K562 (cell line): Measurements from ENCODE around the gene BIVM. TPM values are rescaled to one million over a fixed set of nuclear protein-coding genes. Genes with fewer than 3 reads are reported as not detected.

Source experiments
- ATAC-seq: fragments of 200-7000 bp; cut with Tn5 transposase; 3 replicates; pipeline ENCODE4 v1.9.1; 2020; ENCODE audit warnings: moderate library complexity
- BruUV-seq: library from RNA; stranded (reverse); fragments of 400-500 nt; replicated peaks from 2 replicates; lab custom pipeline; 2021; lab: Mats Ljungman, UMichigan
- CTCF ChIA-PET: fragments of 300-600 bp; formaldehyde crosslinking; extraction: SDS; loops from one replicate; lab custom pipeline; 2021; ENCODE audit warnings: low intra/inter-chr PET ratio; lab: Yijun Ruan, JAX
- POLR2A ChIA-PET: fragments of 300-600, 350-650 bp; sonication (Branson Sonifier 250); formaldehyde crosslinking; extraction: SDS; loops from one replicate; lab custom pipeline; 2021; ENCODE audit warnings: antibody characterized with exemption, inconsistent platforms; lab: Yijun Ruan, JAX
- DNase-seq, 4 experiments: peaks; one replicate each; pipeline versions ENCODE4 v3.0.0 to v3.0.0-alpha.2; 2011 to 2018; ENCODE audit warnings: low spot score in 3 of 4, mixed read lengths in 3 of 4; ENCODE audit errors: extremely low read depth in 1 of 4
- FAIRE-seq: peaks from 2 replicates; lab custom pipeline; 2011; peaks lifted over from hg19 to GRCh38; lab: Jason Lieb, UNC
- H2AFZ ChIP-seq: 2 replicates; pipeline ENCODE4 v1.6.0; 2011; ENCODE audit warnings: low read depth, low read length, control low read depth, inconsistent platforms
- H3K27ac ChIP-seq: fragments of 200-600 bp; 3 replicates; pipeline ENCODE4 v1.8.0; 2011; ENCODE audit warnings: low read depth, mild to moderate bottlenecking, control low read depth, inconsistent platforms, low read length, moderate library complexity, mixed read lengths; ENCODE audit errors: extremely low read depth
- H3K27me3 ChIP-seq, 2 experiments: fragments of 300-600 bp in 1 of 2; 2 replicates in 1 of 2; 3 replicates in 1 of 2; pipeline versions ENCODE4 v1.6.0 to v1.8.0; 2011; ENCODE audit warnings: inconsistent platforms in 2 of 2, low read length in 2 of 2, mild to moderate bottlenecking in 1 of 2, mixed read lengths in 1 of 2, moderate library complexity in 1 of 2; ENCODE audit not compliant: control insufficient read depth in 2 of 2, insufficient read depth in 2 of 2
- H3K36me3 ChIP-seq: fragments of 300-600 bp; 3 replicates; pipeline ENCODE4 v1.8.0; 2011; ENCODE audit warnings: mild to moderate bottlenecking, low read length, inconsistent platforms; ENCODE audit not compliant: control insufficient read depth, insufficient read depth
- H3K4me1 ChIP-seq, 2 experiments: fragments of 200-600 bp in 1 of 2; replicated peaks in 1 of 2; 2 replicates in 1 of 2; 3 replicates in 1 of 2; pipeline versions ENCODE4 v1.5.1 to v1.8.0; 2011; ENCODE audit warnings: inconsistent platforms in 2 of 2, low read length in 2 of 2, mild to moderate bottlenecking in 1 of 2, mixed read lengths in 1 of 2, moderate library complexity in 1 of 2; ENCODE audit not compliant: control insufficient read depth in 2 of 2, insufficient read depth in 2 of 2
- H3K4me2 ChIP-seq: 2 replicates; pipeline ENCODE4 v1.6.1; 2011; ENCODE audit warnings: low read length, control low read depth, inconsistent platforms, mixed read lengths; ENCODE audit not compliant: insufficient read depth
- H3K4me3 ChIP-seq: fragments of 200-600 bp; sonication (generic), shearing (Covaris generic); 2 replicates; pipeline ENCODE4 v1.5.1; 2016; ENCODE audit warnings: control low read depth, inconsistent platforms
- H3K79me2 ChIP-seq: fragments of 200-600 bp; 3 replicates; pipeline ENCODE4 v1.8.0; 2011; ENCODE audit warnings: low read length, inconsistent platforms; ENCODE audit not compliant: control insufficient read depth, insufficient read depth
- H3K9ac ChIP-seq, 2 experiments: 2 replicates each; pipeline versions ENCODE4 v1.6.0 to v1.6.1; 2011; ENCODE audit warnings: low read depth in 2 of 2, low read length in 2 of 2, control low read depth in 1 of 2, inconsistent platforms in 1 of 2, mild to moderate bottlenecking in 1 of 2, mixed read lengths in 1 of 2; ENCODE audit not compliant: insufficient read depth in 1 of 2
- H3K9me1 ChIP-seq: one replicate; pipeline ENCODE4 v1.6.0; 2011; ENCODE audit warnings: inconsistent platforms, mild to moderate bottlenecking, low read length, moderate library complexity; ENCODE audit not compliant: control insufficient read depth, insufficient read depth
- H3K9me3 ChIP-seq: replicated peaks from 2 replicates; pipeline ENCODE4 v1.5.1; 2011; ENCODE audit warnings: low read depth, low read length, inconsistent platforms; ENCODE audit not compliant: control insufficient read depth, insufficient read depth
- H4K20me1 ChIP-seq: replicated peaks from 2 replicates; pipeline ENCODE4 v1.6.1; 2011; ENCODE audit warnings: low read length, inconsistent platforms, mixed read lengths; ENCODE audit not compliant: control insufficient read depth, insufficient read depth
- ARHGAP35 ChIP-seq: fragments of 450-650 bp; IDR thresholded peaks from 2 replicates; pipeline ENCODE4 v1.6.1; 2018; ENCODE audit not compliant: partially characterized antibody
- HIVEP1 ChIP-seq: fragments of 250-450 bp; sonication (Bioruptor Pico); IDR thresholded peaks from 2 replicates; pipeline ENCODE4 v1.4.0; 2020; ENCODE audit warnings: mild to moderate bottlenecking
- HLTF ChIP-seq: fragments of 450-650 bp; IDR thresholded peaks from 2 replicates; pipeline ENCODE4 v1.6.1; 2016
- LCOR ChIP-seq: sonication (generic); formaldehyde crosslinking; IDR thresholded peaks from 2 replicates; pipeline ENCODE4 v1.8.0; 2022; ENCODE audit warnings: mild to moderate bottlenecking, missing genetic modification reagents
- MTA1 ChIP-seq: fragments of 450-650 bp; IDR thresholded peaks from 2 replicates; pipeline ENCODE4 v1.6.1; 2017; ENCODE audit warnings: borderline replicate concordance
- MTF1 ChIP-seq: fragments of 250-450 bp; sonication (Bioruptor Pico); IDR thresholded peaks from 2 replicates; pipeline ENCODE4 v1.9.0; 2021; ENCODE audit warnings: moderate library complexity, mild to moderate bottlenecking, inconsistent platforms, borderline replicate concordance
- NONO ChIP-seq, 2 experiments: fragments of 200-400 bp in 1 of 2; fragments of 450-650 bp in 1 of 2; formaldehyde crosslinking in 1 of 2; IDR thresholded peaks; 2 replicates each; pipeline ENCODE4 v1.6.1; 2017; ENCODE audit warnings: low read depth in 2 of 2, mild to moderate bottlenecking in 2 of 2, moderate library complexity in 2 of 2, low read length in 1 of 2
- PCBP2 ChIP-seq: fragments of 200-400 bp; formaldehyde crosslinking; IDR thresholded peaks from 2 replicates; pipeline ENCODE4 v1.6.1; 2018; ENCODE audit warnings: low read length, low read depth, mild to moderate bottlenecking, moderate library complexity; ENCODE audit not compliant: poor library complexity, severe bottlenecking
- TAF15 ChIP-seq: fragments of 200-400 bp; formaldehyde crosslinking; IDR thresholded peaks from 2 replicates; pipeline ENCODE4 v1.6.1; 2017; ENCODE audit warnings: mild to moderate bottlenecking, low read depth, low read length, moderate library complexity
- XRCC3 ChIP-seq: fragments of 450-650 bp; IDR thresholded peaks from 2 replicates; pipeline ENCODE4 v1.6.1; 2017; ENCODE audit warnings: mild to moderate bottlenecking, moderate library complexity
- ZNF23 ChIP-seq: fragments of 250-450 bp; sonication (Bioruptor Pico); IDR thresholded peaks from 2 replicates; pipeline ENCODE4 v1.4.0; 2020; ENCODE audit warnings: mild to moderate bottlenecking
- ZNF431 ChIP-seq: sonication (generic); formaldehyde crosslinking; IDR thresholded peaks from 2 replicates; pipeline ENCODE4 v1.8.0; 2022; ENCODE audit warnings: mild to moderate bottlenecking, missing genetic modification reagents
- WGBS: fragments of 100-300 bp; shearing (Covaris generic); methylation state at CpG from one replicate; pipeline ENCODE4 v1.1.6; 2016; ENCODE audit warnings: low coverage, mixed read lengths; ENCODE audit not compliant: insufficient coverage; ENCODE audit errors: missing lambda C conversion rate; 5-methylcytosine and 5-hydroxymethylcytosine counted together
- in situ Hi-C: fragments of 300-500 bp; cut with MboI; formaldehyde crosslinking; loops from 4 replicates; pipeline ENCODE4 v1.15.0; 2018; ENCODE audit warnings: inconsistent platforms, mixed read lengths
- intact Hi-C: fragments of 100-400 bp; cut with micrococcal nuclease; formaldehyde crosslinking; loops from 2 replicates; pipeline ENCODE4 v1.14.2; 2022
- polyA plus RNA-seq, 8 experiments: library from polyadenylated mRNA; depleted of rRNA in 4 of 8; stranded (reverse) in 5 of 8; unstranded in 3 of 8; fragments of >200 nt; fragmentation: Nextera tagmentation in 2 of 8; fragmentation: Illumina TruSeq in 1 of 8; extraction: Ambion mirVana in 2 of 8; extraction: Trizol in 1 of 8; gene quantifications; 2 replicates each; pipeline versions ENCODE4 v1.2.1 to v1.2.3, GENCODE V29; 2011 to 2014; ENCODE audit warnings: inconsistent platforms in 1 of 8, missing spikeins in 1 of 8
- total RNA-seq, 7 experiments: library from RNA; depleted of rRNA in 6 of 7; stranded (reverse); fragments of >200 nt in 6 of 7; fragmentation: Illumina TruSeq in 2 of 7; extraction: Trizol in 2 of 7; gene quantifications; 2 replicates each; pipeline versions ENCODE4 v1.2.1 to v1.2.3, GENCODE V29; 2011 to 2021; ENCODE audit warnings: low replicate concordance in 1 of 7
- TF ChIP-seq, protein P1 (sequence below), 3 experiments: IDR thresholded peaks in 2 of 3; conservative IDR thresholded peaks in 1 of 3; 2 replicates each; pipeline ENCODE4 v1.5.1; 2011 to 2012; ENCODE audit warnings: low read length in 3 of 3, mild to moderate bottlenecking in 3 of 3, control low read depth in 2 of 3, improper control_type of control experiment in 1 of 3, inconsistent platforms in 1 of 3, low read depth in 1 of 3, mixed read lengths in 1 of 3, moderate library complexity in 1 of 3; ENCODE audit not compliant: insufficient read depth in 2 of 3
- TF ChIP-seq, protein P2 (sequence below): fragments of 200-800 bp; sonication (Bioruptor generic); IDR thresholded peaks from 2 replicates; pipeline ENCODE4 v1.6.1; 2017; ENCODE audit warnings: missing genetic modification characterization, missing compliant biosample characterization

The BIVM gene
- total and polyA plus RNA-seq, 9 of the 15 experiments (the other 6 are each of a cell fraction or from before 2014, with no cell fraction given) = 3.6 to 23.1 (median 16.8) TPM

DNA sequence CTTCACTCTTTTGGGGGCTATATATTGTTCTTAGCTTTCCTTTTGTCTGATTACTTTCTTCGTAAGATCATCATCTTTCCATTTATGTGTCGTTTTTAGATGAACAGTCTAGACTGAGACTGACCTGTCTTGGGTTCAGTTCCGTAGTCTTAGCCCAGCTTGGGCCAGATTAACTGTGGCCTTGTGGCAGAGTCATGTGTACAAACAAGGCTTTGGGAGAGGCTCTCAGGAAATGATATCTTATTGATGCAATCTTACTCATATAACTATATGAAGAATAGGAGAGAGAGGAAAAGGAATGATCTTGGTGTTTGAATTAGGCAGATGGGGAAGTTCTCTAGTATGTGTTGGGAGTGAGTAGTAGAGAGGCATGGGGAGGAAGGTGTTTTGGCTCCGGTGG, 40.1 kb downstream of the BIVM start (continued):
- TF ChIP-seq MTF1 (CRISPR knock-in tag) = no peak
- no peak for TF ChIP-seq NONO (IDR thresholded peaks at IDR 0.05; ENCODE audit: low read depth in 2 of 2, low read length in 1 of 2)

DNA sequence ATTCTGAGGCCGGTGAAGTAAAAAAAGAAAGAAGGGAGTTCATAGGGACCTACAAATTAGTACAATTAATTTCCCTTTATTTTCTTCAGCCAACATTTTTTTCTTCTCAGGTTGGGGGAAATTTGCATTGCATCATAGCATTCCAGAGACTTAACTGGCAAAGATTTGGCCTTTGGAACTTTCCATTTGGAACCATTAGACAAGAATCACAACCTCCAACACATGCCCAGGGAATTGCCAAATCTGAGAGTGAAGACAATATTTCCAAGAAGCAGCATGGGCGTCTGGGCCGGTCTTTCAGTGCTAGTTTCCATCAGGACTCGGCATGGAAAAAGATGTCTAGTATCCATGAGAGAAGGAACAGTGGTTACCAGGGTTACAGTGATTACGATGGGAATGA, 40.5 kb downstream of the BIVM start:
- POLR2A ChIA-PET = no interaction called here
- 85% methylated on average over 3 of the region's 5 CpGs for WGBS

More for the DNA sequence above, 40.5 kb downstream of the BIVM start:
- in situ Hi-C loops (no loop called here), intact Hi-C loops (no loop called here)
- CTCF ChIA-PET = no interaction called here
- H3K4me2 ChIP-seq = no peak overlapping the region
- peaks cover 24% of the 10 kb centered on the region; the same call in 1 of the 3 replicates for H3K36me3 ChIP-seq
- H3K79me2 ChIP-seq = no peaks in the 10 kb centered on the region
- no peaks in the 10 kb centered on the region for H4K20me1 ChIP-seq
- BruUV-seq = no TSS peak
- H3K4me1 ChIP-seq = no peaks in the 10 kb centered on the region
- TF ChIP-seq HIVEP1 (CRISPR knock-in tag) (no peak), MTA1 (no peak), LCOR (no peak), XRCC3 (no peak), HLTF (no peak), PCBP2 (no peak), TAF15 (no peak), ZNF431 (CRISPR knock-in tag) (no peak), ZNF23 (CRISPR knock-in tag) (no peak), ARHGAP35 (no peak)
- TF ChIP-seq, protein P1, sequence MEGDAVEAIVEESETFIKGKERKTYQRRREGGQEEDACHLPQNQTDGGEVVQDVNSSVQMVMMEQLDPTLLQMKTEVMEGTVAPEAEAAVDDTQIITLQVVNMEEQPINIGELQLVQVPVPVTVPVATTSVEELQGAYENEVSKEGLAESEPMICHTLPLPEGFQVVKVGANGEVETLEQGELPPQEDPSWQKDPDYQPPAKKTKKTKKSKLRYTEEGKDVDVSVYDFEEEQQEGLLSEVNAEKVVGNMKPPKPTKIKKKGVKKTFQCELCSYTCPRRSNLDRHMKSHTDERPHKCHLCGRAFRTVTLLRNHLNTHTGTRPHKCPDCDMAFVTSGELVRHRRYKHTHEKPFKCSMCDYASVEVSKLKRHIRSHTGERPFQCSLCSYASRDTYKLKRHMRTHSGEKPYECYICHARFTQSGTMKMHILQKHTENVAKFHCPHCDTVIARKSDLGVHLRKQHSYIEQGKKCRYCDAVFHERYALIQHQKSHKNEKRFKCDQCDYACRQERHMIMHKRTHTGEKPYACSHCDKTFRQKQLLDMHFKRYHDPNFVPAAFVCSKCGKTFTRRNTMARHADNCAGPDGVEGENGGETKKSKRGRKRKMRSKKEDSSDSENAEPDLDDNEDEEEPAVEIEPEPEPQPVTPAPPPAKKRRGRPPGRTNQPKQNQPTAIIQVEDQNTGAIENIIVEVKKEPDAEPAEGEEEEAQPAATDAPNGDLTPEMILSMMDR (IDR thresholded peaks at IDR 0.05 in 2 of 3, conservative IDR thresholded peaks at IDR 0.05 in 1 of 3; ENCODE audit: insufficient read depth in 2 of 3, low read depth in 1 of 3, low read length in 3 of 3) = no peak
- TF ChIP-seq, protein P2, sequence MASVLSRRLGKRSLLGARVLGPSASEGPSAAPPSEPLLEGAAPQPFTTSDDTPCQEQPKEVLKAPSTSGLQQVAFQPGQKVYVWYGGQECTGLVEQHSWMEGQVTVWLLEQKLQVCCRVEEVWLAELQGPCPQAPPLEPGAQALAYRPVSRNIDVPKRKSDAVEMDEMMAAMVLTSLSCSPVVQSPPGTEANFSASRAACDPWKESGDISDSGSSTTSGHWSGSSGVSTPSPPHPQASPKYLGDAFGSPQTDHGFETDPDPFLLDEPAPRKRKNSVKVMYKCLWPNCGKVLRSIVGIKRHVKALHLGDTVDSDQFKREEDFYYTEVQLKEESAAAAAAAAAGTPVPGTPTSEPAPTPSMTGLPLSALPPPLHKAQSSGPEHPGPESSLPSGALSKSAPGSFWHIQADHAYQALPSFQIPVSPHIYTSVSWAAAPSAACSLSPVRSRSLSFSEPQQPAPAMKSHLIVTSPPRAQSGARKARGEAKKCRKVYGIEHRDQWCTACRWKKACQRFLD (CRISPR knock-in tag) = no peak
- H3K9me3 ChIP-seq = no peaks in the 10 kb centered on the region
- no peak overlapping the region for H3K9ac ChIP-seq
- DNase-seq = no peak
- H3K27me3 ChIP-seq = no peaks in the 10 kb centered on the region
- no peaks in the 10 kb centered on the region for H3K9me1 ChIP-seq
- H3K4me3 ChIP-seq = no peak overlapping the region
- no peak overlapping the region for H3K27ac ChIP-seq
- no peak overlapping the region for H2AFZ ChIP-seq
- no peak for ATAC-seq
- no peak for FAIRE-seq
